Loucy (cell line): Measurements from ENCODE around the gene MRPS15.

ENCODE experiments used
- EZH2phosphoT487 ChIP-seq: fragments of 200-600 bp; IDR thresholded peaks from 2 replicates; pipeline ENCODE4 v1.6.1; 2018; ENCODE audit warnings: antibody characterized with exemption, mild to moderate bottlenecking, moderate library complexity, borderline replicate concordance
- TF ChIP-seq, protein P1 (sequence below): fragments of 200-600 bp; sonication (generic); conservative IDR thresholded peaks from 2 replicates; pipeline ENCODE4 v1.5.1; 2014; ENCODE audit warnings: mild to moderate bottlenecking, antibody characterized with exemption, low read length

DNA sequence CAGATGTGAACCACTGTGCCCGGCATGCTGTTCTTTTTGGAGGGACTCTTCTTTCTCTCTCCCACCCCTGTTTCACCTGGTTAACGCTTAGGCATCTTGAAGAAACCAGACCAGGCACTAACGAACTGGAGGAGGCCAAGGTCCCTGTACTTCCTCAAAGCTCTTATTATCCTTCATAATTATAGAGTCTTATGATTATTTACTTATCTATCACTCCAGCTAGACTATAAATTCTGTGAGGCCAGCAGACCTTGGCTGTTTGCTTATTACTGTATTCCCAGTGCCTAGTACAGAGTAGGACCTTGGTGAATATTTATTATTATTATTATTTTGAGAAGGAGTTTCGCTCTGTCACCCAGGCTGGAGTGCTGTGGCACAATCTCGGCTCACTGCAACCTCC is 12.8 kb upstream of the MRPS15 start:
- TF ChIP-seq, protein P1, sequence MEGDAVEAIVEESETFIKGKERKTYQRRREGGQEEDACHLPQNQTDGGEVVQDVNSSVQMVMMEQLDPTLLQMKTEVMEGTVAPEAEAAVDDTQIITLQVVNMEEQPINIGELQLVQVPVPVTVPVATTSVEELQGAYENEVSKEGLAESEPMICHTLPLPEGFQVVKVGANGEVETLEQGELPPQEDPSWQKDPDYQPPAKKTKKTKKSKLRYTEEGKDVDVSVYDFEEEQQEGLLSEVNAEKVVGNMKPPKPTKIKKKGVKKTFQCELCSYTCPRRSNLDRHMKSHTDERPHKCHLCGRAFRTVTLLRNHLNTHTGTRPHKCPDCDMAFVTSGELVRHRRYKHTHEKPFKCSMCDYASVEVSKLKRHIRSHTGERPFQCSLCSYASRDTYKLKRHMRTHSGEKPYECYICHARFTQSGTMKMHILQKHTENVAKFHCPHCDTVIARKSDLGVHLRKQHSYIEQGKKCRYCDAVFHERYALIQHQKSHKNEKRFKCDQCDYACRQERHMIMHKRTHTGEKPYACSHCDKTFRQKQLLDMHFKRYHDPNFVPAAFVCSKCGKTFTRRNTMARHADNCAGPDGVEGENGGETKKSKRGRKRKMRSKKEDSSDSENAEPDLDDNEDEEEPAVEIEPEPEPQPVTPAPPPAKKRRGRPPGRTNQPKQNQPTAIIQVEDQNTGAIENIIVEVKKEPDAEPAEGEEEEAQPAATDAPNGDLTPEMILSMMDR = no peak
- TF ChIP-seq EZH2phosphoT487 = no peak
